ENCODE data around the gene ZNF148. TPM values are rescaled to one million over a fixed set of nuclear protein-coding genes. Genes with fewer than 3 reads are reported as not detected.

The ZNF148 gene
- total RNA-seq, 1 experiment from 2014 or later: 24.8 TPM

- H3K27ac ChIP-seq (ENCODE audit: insufficient read length, low read depth, low read length): no peak overlapping the region
- no peak overlapping the region for H2AK5ac ChIP-seq (ENCODE audit: insufficient read length, low read length)
- no peak overlapping the region for H3K56ac ChIP-seq (ENCODE audit: insufficient read length, low read depth, low read length)
- no peak overlapping the region for H3K23ac ChIP-seq (ENCODE audit: insufficient read length, low read depth, low read length)
- H2AFZ ChIP-seq (ENCODE audit: low read length): no peak overlapping the region
- H3T11ph ChIP-seq (ENCODE audit: low read length): no peak overlapping the region
- Mint-ChIP-seq H3K4me3 (no peak overlapping the region), H3K4me1 (peaks cover 11 to 13% of the 10 kb centered on the region in 2 experiments), H3K27me3 (ENCODE audit: low read depth) (no peaks in the 10 kb centered on the region), H3K27ac (peak overlapping the region; percentile 16 to 56 (median 44); a peak in 5 of 7 replicates), H3K36me3 (ENCODE audit: insufficient read depth in 1 of 3, low read depth in 3 of 3) (peaks cover 4 to 10% (median 9%) of the 10 kb centered on the region in 3 experiments; a peak in 5 of 7 replicates), H3K9me3 (peaks cover 3 to 4% of the 10 kb centered on the region in 2 experiments; a peak in 2 of 5 replicates)
- no peak for DNase-seq
- H2BK20ac ChIP-seq (ENCODE audit: low read depth, low read length, poor library complexity, severe bottlenecking): no peak overlapping the region
- no peak overlapping the region for H2BK15ac ChIP-seq (ENCODE audit: low read depth, low read length)
- H4K91ac ChIP-seq (ENCODE audit: insufficient read length, low read depth, low read length): no peak overlapping the region
- no peaks in the 10 kb centered on the region for H4K20me1 ChIP-seq (ENCODE audit: control insufficient read depth, insufficient read depth, insufficient read length)
- no peaks in the 10 kb centered on the region for H3K23me2 ChIP-seq (ENCODE audit: insufficient read length, low read depth, low read length, poor library complexity, severe bottlenecking)
- no peak overlapping the region for H3K14ac ChIP-seq (ENCODE audit: insufficient read depth, low read length)
- no peak overlapping the region for H3K4me2 ChIP-seq (ENCODE audit: insufficient read depth, insufficient read length, low read length)
- no peak overlapping the region for H3K9ac ChIP-seq (ENCODE audit: extremely low read depth, insufficient read length, low read length)
- H3K4me1 ChIP-seq (ENCODE audit: insufficient read depth, low read length): no peaks in the 10 kb centered on the region
- no peaks in the 10 kb centered on the region for H3K79me1 ChIP-seq (ENCODE audit: insufficient read depth, low read depth, low read length, poor library complexity, severe bottlenecking)
- no peak overlapping the region for H4K8ac ChIP-seq (replicated peaks; ENCODE audit: insufficient read length, low read depth, low read length)
- TF ChIP-seq CTCF (conservative IDR thresholded peaks at IDR 0.05): no peak
- WGBS (ENCODE audit: extremely low coverage, insufficient read length, low lambda C conversion rate): no CpG with 5 or more reads among the region's 7 CpGs
- H2BK12ac ChIP-seq (ENCODE audit: insufficient read length, low read depth, low read length): no peak overlapping the region
- H3K27me3 ChIP-seq (ENCODE audit: insufficient read depth, low read length): no peaks in the 10 kb centered on the region
- H3K18ac ChIP-seq (ENCODE audit: insufficient read length, low read depth, low read length): no peak overlapping the region
- H3K79me2 ChIP-seq (ENCODE audit: insufficient read depth, low read length): no peaks in the 10 kb centered on the region
- H4K5ac ChIP-seq (ENCODE audit: insufficient read length, low read depth, low read length): no peak overlapping the region
- no peak overlapping the region for H2BK5ac ChIP-seq (ENCODE audit: insufficient read length, low read length)
- H3K4ac ChIP-seq (ENCODE audit: low read depth, low read length): no peak overlapping the region
- H3K9me3 ChIP-seq (ENCODE audit: control insufficient read depth, low read depth, low read length): no peaks in the 10 kb centered on the region
- no peak overlapping the region for H2BK120ac ChIP-seq (ENCODE audit: low read depth, low read length, poor library complexity, severe bottlenecking)
Observed at GRCh38 chr3:125271127-125271526, 104.0 kb downstream of the ZNF148 start.

All from H9 (cell line).